NCI-H526 (cell line): ENCODE data around the gene GOLGA1.
A peak's percentile ranks its signal among the peaks of the same experiment; 100 is the strongest.
"Not testable (repeated sequence)": the region's sequence is repeated elsewhere in the genome, so short reads cannot be mapped to it uniquely, and the experiment has no call there.

ENCODE experiments used
- DNase-seq, 2 experiments: peaks; one replicate each; lab custom pipeline; 2025; lab: John Stamatoyannopoulos, UW

The GOLGA1 gene

GRCh38 chr9:124939944-124940343 lies 939 bp downstream of the GOLGA1 start:
- no peak for DNase-seq

DNA sequence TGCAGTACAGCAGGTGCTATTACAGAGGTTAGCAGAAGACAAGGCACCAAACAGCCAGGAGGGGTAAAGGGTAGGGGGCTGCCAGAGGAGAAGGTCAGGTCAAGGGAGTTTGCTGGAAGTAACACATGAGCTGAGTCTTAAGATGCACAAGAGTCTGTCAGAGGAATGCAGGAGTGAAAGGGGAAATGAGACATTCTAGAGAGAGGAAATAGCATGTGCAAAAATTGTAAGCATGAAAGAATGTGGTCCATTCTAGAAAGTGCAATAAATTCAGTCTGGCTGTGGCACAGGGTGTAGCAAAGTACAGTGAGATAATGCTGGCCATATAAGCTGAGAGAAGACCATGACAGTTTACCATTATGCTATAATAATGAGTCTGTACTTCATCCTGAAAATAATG lies 6.6 kb downstream of the GOLGA1 start:
- no peak for DNase-seq

GRCh38 chr9:124932333-124932732 lies 8.6 kb downstream of the GOLGA1 start:
- no peak for DNase-seq

DNA sequence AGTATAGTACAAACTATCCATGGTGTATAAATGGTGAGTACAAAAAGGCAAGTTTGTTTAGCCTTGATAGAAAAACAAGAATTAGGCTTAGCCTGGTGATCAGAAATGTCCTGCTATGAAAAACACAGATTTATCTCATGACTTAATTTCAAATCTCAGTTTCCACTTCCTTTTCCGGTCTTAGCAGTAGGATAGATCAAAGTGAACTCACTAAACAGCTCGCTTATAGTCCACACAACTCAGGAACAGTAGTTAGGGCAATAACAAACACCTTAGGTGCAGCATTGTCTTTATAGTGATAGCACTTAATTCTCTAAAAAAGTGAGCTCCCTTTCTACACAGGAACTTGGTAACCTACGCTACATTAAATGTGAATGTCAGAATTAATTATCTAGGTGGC lies 11.4 kb downstream of the GOLGA1 start:
- DNase-seq = no peak

DNA sequence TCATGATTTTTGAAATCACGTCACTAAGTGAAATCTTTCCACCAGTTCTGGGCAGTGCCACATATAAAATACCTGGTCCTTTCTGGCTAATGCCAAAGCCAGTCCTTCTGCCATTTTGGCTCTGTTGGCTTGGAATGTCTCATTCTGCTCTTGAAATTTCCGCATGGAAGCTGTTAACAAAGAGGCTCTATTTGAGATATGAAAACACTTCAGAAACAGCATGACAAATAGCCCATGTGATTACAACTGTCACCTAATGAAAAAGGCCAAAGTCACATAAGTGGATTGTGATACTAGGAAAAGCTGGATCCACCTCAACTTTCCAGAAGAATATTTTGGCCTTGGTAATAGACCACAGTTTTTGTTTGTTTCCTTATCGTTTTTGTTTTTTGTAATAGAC lies 12.8 kb downstream of the GOLGA1 start:
- DNase-seq = no peak

DNA sequence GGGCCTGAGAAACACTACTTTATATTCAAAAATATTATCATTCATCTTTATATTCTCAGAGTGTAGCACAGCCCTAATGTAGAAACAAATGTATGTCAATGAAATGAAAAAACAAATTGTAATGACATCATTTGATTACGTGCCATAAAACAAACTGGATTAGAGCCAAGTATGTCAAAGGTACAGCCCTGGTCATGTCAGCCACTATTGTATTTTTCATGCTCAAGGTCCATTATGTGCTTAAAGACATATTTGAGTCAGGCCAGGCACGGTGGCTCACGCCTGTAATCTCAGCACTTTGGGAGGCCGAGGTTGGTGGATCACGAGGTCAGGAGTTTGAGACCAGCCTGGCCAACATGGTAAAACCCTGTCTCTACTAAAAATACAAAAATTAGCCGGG lies 20.5 kb downstream of the GOLGA1 start:
- DNase-seq = not testable (repeated sequence)

- no peak for DNase-seq
These were observed 26.0 kb downstream of the GOLGA1 start for GRCh38 chr9:124914753-124915405.

GRCh38 chr9:124913378-124913777 lies 27.5 kb downstream of the GOLGA1 start:
- no peak for DNase-seq

DNA sequence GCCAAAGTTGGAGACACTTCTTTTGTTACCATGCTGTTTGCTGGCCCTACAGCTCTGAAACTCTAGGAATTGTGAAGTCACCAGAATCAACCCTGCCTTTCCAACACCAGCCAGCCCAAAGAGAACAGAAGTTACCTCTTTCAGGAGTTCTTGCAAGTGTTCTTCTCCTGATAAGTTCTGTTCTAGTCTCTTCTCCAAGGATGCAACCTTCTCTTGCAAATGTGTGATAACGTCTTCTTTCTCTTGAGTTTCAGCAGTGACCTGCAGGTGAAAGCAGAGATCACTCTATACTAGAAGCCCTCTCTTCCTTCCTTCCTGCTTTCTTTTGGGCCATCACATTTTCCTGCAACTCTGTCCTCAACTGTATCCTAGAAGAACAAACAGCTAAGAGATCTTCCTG lies 29.1 kb downstream of the GOLGA1 start:
- DNase-seq = no peak

GRCh38 chr9:124908098-124908497 lies 32.8 kb downstream of the GOLGA1 start:
- DNase-seq = no peak

GRCh38 chr9:124906966-124907365 lies 33.9 kb downstream of the GOLGA1 start:
- no peak for DNase-seq

DNA sequence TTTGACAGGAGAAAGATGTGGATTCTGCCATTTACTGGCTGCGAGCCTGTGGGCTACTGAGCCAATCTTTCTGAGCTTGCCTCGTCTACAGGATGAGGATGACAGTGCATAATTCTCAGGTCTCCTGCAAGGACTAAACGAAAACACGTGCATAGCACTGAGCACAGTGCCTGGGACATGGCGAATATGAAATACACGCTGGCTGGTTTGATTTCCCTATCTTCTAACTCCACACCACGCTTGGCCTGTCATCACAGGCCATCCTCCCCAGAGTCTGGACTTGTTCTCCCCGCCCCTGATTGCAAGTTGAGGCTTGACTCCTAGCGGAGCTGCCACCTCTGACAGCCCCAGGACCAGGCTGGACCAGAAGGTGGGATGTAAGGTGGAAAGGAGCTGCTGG lies 41.0 kb downstream of the GOLGA1 start:
- no peak for DNase-seq

GRCh38 chr9:124897570-124898460 lies 43.1 kb downstream of the GOLGA1 start:
- DNase-seq = no peak

- DNase-seq = peak in 1 of 2 experiments; percentile 18
These were observed 46.1 kb downstream of the GOLGA1 start for GRCh38 chr9:124894741-124895170.

DNA sequence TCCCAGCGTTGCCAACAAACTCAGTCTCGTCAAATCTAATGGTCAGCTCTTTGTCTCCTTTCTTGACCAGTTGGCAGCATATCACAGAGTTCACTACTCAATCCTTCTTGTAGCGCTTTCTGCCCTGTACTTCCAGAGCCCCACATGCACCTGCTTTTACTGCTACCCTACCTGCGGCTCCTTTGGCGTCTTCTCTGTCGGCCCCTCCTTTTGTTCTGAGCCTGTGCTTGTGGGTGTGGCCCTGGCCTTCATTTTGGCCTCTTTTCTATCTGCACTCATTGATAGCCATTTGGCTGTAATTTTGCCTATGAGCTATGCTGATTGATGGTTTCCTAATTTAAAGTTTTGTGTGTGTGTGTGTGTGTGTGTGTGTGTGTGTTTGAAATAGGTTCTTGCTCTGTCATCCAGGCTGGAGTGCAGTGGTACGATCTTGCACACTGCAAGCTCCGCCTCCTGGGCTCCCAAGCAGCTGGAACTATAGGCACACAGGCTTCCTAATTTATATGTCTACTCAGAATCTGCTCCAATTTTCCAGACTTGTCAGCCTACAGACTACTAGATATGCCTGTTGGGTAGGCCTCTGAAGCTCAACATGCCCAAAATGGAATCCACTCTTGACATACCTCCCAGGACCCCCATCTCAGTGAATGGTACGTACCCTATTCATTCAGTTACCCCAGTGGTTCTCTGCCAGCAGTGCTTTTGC lies 46.7 kb downstream of the GOLGA1 start:
- no peak for DNase-seq

- DNase-seq = no peak
These were observed 50.7 kb downstream of the GOLGA1 start for GRCh38 chr9:124890179-124890578.

DNA sequence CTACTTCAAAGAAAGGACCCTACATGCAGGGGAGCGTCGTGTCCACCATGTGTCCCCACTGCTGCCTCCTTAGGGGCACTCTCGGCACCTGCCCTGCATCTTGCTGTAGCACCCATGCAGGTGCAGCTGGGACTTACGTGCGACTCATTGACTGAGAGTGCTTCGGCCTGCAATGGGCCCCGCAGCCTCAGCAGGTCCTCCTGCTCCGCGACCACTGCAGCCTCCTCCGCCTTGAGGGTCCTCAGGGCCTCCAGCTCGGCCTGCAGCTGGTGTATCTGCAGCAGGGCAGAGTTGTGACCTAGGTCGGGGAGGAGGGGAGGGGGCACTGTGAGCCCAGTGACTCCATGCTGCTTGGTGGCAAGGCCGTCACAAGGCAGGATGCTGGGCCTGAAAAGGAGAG lies 51.9 kb downstream of the GOLGA1 start:
- no peak for DNase-seq

DNA sequence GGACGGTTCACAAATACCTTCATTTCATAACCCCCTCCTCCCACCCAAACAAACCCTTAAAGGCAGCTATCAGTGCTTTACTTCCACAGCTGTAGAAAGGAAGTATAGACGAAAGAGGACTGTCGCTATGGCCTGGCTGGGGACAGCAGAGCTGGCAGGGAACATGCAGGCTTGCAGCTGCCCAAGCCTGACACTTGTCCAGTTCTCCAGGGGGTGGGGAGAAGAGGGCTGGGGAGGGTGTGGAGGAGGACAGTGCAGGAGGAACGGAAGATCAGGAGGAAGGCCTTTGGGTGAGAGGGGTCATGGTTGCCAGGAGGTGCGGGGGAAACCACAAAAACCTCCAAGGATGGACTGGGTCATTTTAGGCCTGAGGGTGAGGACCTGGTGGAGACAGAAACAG lies 53.1 kb downstream of the GOLGA1 start:
- DNase-seq = no peak

DNA sequence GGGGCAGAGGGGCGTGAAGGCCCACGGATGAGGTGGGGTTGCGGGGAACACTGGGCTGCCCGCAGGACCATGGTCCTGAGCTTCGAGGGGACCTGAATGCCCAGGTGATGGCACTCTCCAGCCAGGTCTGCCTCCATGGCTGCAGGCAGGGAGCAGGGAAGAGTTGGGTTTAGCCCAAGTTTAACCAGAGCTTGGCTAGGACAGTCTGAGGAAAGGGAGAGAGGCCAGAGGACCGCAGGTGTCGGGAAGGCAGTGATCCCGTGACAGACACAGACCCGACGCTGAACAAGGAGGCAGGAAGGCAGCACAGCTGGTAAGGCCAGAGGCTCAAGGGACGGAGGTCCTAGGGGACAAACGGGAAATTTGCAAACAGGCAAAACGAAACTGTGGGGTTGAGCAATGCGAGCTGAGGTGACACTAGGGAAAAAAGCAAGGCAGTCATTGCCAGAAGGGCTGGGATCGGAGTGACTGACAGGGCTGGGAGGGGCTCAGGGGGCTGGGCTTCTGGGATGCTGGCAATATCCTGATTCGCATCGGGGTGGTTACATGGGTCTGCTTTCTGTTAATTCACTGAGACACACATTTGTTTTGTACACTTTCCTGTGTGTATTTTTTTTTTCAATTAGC lies 53.9 kb downstream of the GOLGA1 start:
- no peak for DNase-seq

DNA sequence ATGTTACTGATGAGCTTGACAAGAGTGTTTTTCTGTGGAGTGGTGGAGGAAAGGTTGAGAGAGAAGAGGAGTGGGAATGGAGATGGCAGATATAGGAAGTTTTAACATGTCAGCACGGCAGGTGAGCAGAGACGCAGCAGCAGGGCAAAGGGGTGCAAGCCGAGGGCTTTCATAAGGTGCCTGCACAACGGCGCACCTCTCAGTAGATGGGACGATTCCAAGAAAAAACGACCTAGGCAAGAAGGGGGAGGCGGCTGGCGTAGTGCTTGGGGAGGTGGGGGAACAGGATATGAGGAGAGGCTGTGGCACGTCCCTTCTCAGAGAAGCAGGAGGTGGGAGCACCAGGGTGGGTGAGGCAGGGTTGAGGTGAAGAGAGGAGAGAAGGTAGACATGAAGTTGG lies 54.4 kb downstream of the GOLGA1 start:
- no peak for DNase-seq

DNA sequence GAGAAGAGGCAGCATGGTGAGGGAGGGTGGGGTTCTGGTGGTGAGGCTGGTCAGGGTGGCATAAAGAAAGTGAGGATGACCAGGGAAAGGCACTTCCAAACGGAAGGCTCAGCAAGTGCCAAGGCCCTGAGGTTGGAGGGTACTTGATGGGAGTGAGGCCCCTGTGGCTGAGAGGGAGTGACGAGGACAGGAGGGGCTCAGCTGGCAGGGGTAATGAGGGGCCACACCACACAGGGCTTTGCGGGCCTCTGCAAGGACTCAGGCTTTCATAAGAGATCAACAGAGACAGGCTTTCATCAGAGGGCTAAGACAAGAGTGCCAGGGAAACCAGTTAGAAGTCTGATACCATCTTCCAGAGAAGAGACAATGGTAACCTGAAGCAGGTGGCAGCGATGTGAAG lies 55.3 kb downstream of the GOLGA1 start:
- no peak for DNase-seq

DNA sequence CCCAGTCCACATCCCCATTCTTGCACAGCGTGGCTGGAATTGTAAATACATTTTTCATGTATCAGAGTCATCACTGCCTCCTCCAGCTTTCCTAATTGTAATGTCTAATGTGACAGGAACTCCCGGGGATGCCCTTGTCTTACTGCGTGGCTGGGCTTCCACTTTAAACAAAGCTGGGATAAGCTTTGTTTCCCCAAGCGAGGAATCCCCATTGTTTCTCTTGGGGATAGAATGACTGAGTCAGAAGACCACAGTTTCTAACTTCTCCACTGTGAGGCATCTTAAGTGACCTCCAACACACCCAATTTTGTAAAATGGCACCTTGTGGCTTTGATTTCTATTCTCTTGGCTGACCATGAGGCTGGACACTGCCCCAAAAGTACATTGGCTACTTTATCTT lies 56.5 kb downstream of the GOLGA1 start:
- DNase-seq = no peak
